ES-I3 (cell line): Measurements from ENCODE around the gene C1QTNF1.
A peak's percentile ranks its signal among the peaks of the same experiment; 100 is the strongest.
"Not testable (repeated sequence)": the region's sequence is repeated elsewhere in the genome, so short reads cannot be mapped to it uniquely, and the experiment has no call there.

Source experiments
- H3K36me3 ChIP-seq: 2 replicates; pipeline ENCODE4 v1.6.1; 2013; ENCODE audit warnings: mild to moderate bottlenecking, low read length, control low read depth, moderate library complexity; ENCODE audit not compliant: insufficient read depth
- H3K4me1 ChIP-seq: 2 replicates; pipeline ENCODE4 v1.6.1; 2013; ENCODE audit warnings: mild to moderate bottlenecking, control low read depth, low read length; ENCODE audit not compliant: insufficient read depth
- H3K9ac ChIP-seq: 2 replicates; pipeline ENCODE4 v1.6.1; 2013; ENCODE audit warnings: low read depth, mild to moderate bottlenecking, low read length, moderate library complexity
- H3K9me3 ChIP-seq: 2 replicates; pipeline ENCODE4 v1.6.1; 2013; ENCODE audit warnings: mild to moderate bottlenecking, low read length, moderate library complexity; ENCODE audit not compliant: control insufficient read depth, insufficient read depth

C1QTNF1 gene

DNA sequence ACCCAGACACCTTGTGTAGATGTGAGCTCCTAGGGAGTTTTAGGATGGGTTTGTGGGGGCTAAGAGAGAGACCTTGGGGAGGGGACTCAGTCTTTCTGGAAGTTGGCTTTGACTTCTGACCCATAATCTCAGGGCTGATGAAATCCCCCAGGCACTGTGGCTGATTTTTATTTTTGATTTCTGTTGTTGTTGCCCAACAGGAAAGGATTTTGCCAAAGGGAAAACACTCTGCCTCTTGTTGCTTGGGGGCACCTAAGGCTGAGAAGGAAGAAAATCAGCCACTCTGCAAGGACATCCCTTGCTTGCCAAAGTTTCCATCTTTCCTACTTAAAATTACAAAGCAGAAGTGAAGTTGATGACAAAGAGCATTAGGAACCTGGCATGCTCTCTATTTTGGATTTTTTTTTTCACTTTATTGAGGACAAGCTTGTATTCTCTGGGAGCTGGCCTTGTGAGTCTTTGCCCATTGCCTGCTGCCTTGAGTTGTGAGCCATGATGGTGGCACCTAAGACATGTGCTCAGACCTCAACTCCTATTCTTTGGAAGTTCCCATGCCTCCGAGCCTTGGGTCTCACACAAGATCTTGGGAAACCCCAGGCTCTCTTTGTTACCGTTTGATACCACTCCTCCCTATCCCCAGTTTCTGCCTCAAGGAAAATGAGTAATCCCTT lies 3.2 kb upstream of the C1QTNF1 start:
- H3K9me3 ChIP-seq, result peaks cover 9% of the 10 kb centered on the region; the same call in 1 of the 2 replicates
- no peaks in the 10 kb centered on the region for H3K36me3 ChIP-seq
- no peaks in the 10 kb centered on the region for H3K4me1 ChIP-seq
- H3K9ac ChIP-seq, result no peak overlapping the region

- H3K9me3 ChIP-seq, H3K36me3 ChIP-seq, H3K4me1 ChIP-seq: not testable (repeated sequence)
These were observed 2.0 kb upstream of the C1QTNF1 start for GRCh38 chr17:79021929-79022328.

GRCh38 chr17:79022507-79022991 lies 1.4 kb upstream of the C1QTNF1 start:
- H3K9ac ChIP-seq, result no peak overlapping the region
- H3K36me3 ChIP-seq, result no peaks in the 10 kb centered on the region
- H3K4me1 ChIP-seq, result no peaks in the 10 kb centered on the region; the same call in 1 of the 2 replicates
- no peaks in the 10 kb centered on the region for H3K9me3 ChIP-seq

More at GRCh38 chr17:79021929-79022328, 2.0 kb upstream of the C1QTNF1 start:
- not testable (repeated sequence) for H3K9ac ChIP-seq

- peak overlapping the region; percentile 64; the same call in 1 of the 2 replicates for H3K9ac ChIP-seq
- no peaks in the 10 kb centered on the region for H3K9me3 ChIP-seq
- H3K4me1 ChIP-seq, result no peaks in the 10 kb centered on the region; the same call in 1 of the 2 replicates
- no peaks in the 10 kb centered on the region for H3K36me3 ChIP-seq
These were observed 726 bp upstream of the C1QTNF1 start for GRCh38 chr17:79023180-79023705.

- Histone ChIP-seq H3K36me3 (no peaks in the 10 kb centered on the region), H3K9ac (peak overlapping the region; percentile 64; the same call in 1 of the 2 replicates), H3K4me1 (no peaks in the 10 kb centered on the region; the same call in 1 of the 2 replicates), H3K9me3 (no peaks in the 10 kb centered on the region)
These were observed 1.1 kb downstream of the C1QTNF1 start for GRCh38 chr17:79024901-79025737.

DNA sequence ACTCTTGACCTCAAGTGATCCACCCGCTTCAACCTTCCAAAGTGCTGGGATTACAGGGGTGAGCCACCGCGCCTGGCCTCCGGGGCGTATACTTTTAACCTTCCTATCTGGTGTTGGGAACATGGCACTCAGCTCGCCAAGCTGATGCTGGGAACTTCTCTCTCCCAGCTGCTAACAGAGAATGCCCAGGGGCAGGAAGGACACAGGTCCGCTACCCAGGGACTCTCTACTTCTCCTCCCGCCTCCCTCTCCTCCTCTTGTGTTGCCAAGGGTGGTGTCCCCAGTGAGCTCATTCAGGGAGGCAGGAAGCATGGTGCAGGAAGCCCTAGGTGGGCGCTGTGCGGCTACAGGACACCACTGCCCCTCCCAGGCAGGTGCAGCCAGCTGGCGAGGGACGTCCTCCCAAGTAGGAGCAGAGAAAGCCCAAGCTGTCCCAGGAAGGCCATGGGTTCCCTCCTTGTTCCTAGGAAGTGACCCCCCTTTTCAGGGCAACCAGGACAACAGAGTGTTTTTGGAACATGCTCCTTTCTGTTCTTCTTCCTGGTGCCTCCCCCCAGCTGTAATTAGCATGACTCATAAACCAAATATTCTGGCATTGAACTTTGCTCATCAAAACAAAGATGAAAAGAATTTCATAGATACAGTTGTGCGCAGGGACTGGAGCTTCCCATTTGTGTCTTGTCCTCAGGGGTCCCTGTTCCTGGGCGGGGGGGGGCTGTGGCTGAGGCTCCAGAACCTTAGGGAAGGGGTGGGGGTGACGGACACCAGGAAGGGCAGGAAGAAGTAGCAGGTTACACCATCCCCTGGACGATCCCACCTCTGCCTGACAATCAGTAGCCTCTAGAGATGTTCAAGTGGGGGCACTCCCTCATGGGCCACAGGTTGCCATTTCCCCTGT lies 2.7 kb downstream of the C1QTNF1 start:
- Histone ChIP-seq H3K9me3 (no peaks in the 10 kb centered on the region), H3K4me1 (no peaks in the 10 kb centered on the region; the same call in 1 of the 2 replicates), H3K9ac (no peak overlapping the region), H3K36me3 (no peaks in the 10 kb centered on the region)

GRCh38 chr17:79027274-79027924 lies 3.4 kb downstream of the C1QTNF1 start:
- no peaks in the 10 kb centered on the region for H3K36me3 ChIP-seq
- no peaks in the 10 kb centered on the region for H3K9me3 ChIP-seq
- no peaks in the 10 kb centered on the region; the same call in 1 of the 2 replicates for H3K4me1 ChIP-seq
- H3K9ac ChIP-seq, result no peak overlapping the region

- Histone ChIP-seq H3K4me1 (no peaks in the 10 kb centered on the region; the same call in 1 of the 2 replicates), H3K9me3 (no peaks in the 10 kb centered on the region), H3K36me3 (no peaks in the 10 kb centered on the region), H3K9ac (no peak overlapping the region)
These were observed 4.0 kb downstream of the C1QTNF1 start for GRCh38 chr17:79027925-79028491.

- H3K4me1 ChIP-seq, result no peaks in the 10 kb centered on the region; the same call in 1 of the 2 replicates
- H3K36me3 ChIP-seq, result no peaks in the 10 kb centered on the region
- H3K9me3 ChIP-seq, result no peaks in the 10 kb centered on the region
- no peak overlapping the region for H3K9ac ChIP-seq
These were observed 4.7 kb downstream of the C1QTNF1 start for GRCh38 chr17:79028496-79029326.

- Histone ChIP-seq H3K9ac (no peak overlapping the region), H3K4me1 (no peaks in the 10 kb centered on the region; the same call in 1 of the 2 replicates), H3K36me3 (no peaks in the 10 kb centered on the region), H3K9me3 (no peaks in the 10 kb centered on the region)
These were observed 5.5 kb downstream of the C1QTNF1 start for GRCh38 chr17:79029327-79030009.

DNA sequence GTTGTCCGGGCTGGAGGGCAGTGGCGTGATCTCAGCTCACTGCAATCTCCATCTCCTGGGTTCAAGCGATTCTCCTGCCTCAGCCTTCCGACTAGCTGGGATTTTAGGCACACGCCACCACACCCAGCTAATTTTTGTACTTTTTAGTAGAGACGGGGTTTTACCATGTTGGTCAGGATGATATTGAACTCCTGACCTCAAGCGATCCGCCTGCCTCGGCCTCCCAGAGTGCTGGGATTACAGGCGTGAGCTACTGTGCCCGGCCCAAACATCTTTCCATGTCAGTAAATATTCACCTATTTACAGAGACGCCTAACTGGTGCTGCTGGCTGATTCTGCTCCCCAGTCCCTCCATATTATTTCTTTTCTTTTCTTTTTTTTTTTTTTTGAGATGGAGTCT lies 6.7 kb downstream of the C1QTNF1 start:
- H3K9ac ChIP-seq, H3K4me1 ChIP-seq, H3K9me3 ChIP-seq, H3K36me3 ChIP-seq: not testable (repeated sequence)
